Tibial nerve (tissue), 4 donors: ENCODE data around the gene AQP12B. TPM values are rescaled to one million over a fixed set of nuclear protein-coding genes. Genes with fewer than 3 reads are reported as not detected.
A peak's percentile ranks its signal among the peaks of the same experiment; 100 is the strongest.

ENCODE experiments used
- DNase-seq, 2 donors: peaks; one replicate each; pipeline ENCODE4 v3.0.0-alpha.2; 2019; ENCODE audit warnings: low spot score in 2 of 2
- H3K27ac ChIP-seq, 4 donors: fragments of 200-600 bp; sonication (generic) in 3 of 4; one replicate each; pipeline ENCODE4 v1.5.1; 2017 to 2019; ENCODE audit warnings: mild to moderate bottlenecking in 1 of 4
- H3K27me3 ChIP-seq, 2 donors: fragments of 200-600 bp; sonication (generic) in 1 of 2; one replicate each; pipeline versions ENCODE4 v1.5.1 to v1.6.0; 2017 to 2019
- H3K36me3 ChIP-seq, 3 donors: fragments of 200-600 bp; sonication (generic); one replicate each; pipeline ENCODE4 v1.5.1; 2018 to 2019
- H3K4me1 ChIP-seq, 4 donors: fragments of 200-600 bp; sonication (generic) in 3 of 4; one replicate each; pipeline ENCODE4 v1.5.1; 2017 to 2019
- H3K4me3 ChIP-seq, 4 donors: fragments of 200-600 bp; sonication (generic) in 3 of 4; one replicate each; pipeline ENCODE4 v1.5.1; 2017 to 2019; ENCODE audit warnings: mild to moderate bottlenecking in 1 of 4, moderate library complexity in 1 of 4
- H3K9me3 ChIP-seq, 4 donors: fragments of 200-600 bp; sonication (generic) in 3 of 4; one replicate each; pipeline ENCODE4 v1.5.1; 2017 to 2019
- EP300 ChIP-seq, 2 donors: sonication (generic); formaldehyde crosslinking; IDR thresholded peaks; one replicate each; pipeline ENCODE4 v1.6.1; 2017; ENCODE audit warnings: antibody characterized with exemption in 2 of 2, mild to moderate bottlenecking in 1 of 2
- POLR2A ChIP-seq, 2 donors: fragments of 450-650 bp; IDR thresholded peaks; one replicate each; pipeline ENCODE4 v1.6.1; 2017; ENCODE audit warnings: antibody characterized with exemption in 2 of 2, mild to moderate bottlenecking in 2 of 2, moderate library complexity in 2 of 2
- whole genome bisulfite sequencing, 2 donors: methylation state at CpG; one replicate each; pipeline ENCODE4 v1.1.5; 2018; 5-methylcytosine and 5-hydroxymethylcytosine counted together
- total RNA-seq, 4 donors: library from RNA; depleted of rRNA; stranded (reverse); fragments of >200 nt; gene quantifications; one replicate each; pipeline ENCODE4 v1.1.0, GENCODE V29; 2016
- TF ChIP-seq, protein P1 (sequence below), 5 experiments: fragments of 200-600 bp in 3 of 5; fragments of 450-650 bp in 2 of 5; sonication (generic) in 3 of 5; IDR thresholded peaks; one replicate each; pipeline ENCODE4 v1.5.1; 2016 to 2019; ENCODE audit warnings: antibody characterized with exemption in 5 of 5, mild to moderate bottlenecking in 3 of 5, moderate library complexity in 2 of 5

AQP12B gene
- total RNA-seq, 4 donors from 2014 or later, result 0.22 TPM; not detected in 3

DNA sequence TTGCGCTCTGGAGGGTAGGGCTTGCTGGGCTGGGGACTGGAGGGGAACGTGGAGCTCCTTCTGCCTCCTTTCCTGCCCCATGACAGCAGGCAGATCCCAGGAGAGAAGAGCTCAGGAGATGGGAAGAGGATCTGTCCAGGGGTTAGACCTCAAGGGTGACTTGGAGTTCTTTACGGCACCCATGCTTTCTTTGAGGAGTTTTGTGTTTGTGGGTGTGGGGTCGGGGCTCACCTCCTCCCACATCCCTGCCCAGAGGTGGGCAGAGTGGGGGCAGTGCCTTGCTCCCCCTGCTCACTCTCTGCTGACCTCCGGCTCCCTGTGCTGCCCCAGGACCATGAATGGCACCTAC is 53.1 kb downstream of the AQP12B start:
- peaks cover 0 to 12% (median 0%) of the 10 kb centered on the region in 3 donors for H3K36me3 ChIP-seq
- peaks cover 0 to 17% (median 0%) of the 10 kb centered on the region in 4 donors for H3K9me3 ChIP-seq
- no peak overlapping the region for H3K27ac ChIP-seq
- H3K4me1 ChIP-seq, result peaks cover 0 to 10% (median 5%) of the 10 kb centered on the region in 4 donors
- DNase-seq, result no peak
- TF ChIP-seq EP300 (IDR thresholded peaks at IDR 0.05), result no peak
- TF ChIP-seq, protein P1, sequence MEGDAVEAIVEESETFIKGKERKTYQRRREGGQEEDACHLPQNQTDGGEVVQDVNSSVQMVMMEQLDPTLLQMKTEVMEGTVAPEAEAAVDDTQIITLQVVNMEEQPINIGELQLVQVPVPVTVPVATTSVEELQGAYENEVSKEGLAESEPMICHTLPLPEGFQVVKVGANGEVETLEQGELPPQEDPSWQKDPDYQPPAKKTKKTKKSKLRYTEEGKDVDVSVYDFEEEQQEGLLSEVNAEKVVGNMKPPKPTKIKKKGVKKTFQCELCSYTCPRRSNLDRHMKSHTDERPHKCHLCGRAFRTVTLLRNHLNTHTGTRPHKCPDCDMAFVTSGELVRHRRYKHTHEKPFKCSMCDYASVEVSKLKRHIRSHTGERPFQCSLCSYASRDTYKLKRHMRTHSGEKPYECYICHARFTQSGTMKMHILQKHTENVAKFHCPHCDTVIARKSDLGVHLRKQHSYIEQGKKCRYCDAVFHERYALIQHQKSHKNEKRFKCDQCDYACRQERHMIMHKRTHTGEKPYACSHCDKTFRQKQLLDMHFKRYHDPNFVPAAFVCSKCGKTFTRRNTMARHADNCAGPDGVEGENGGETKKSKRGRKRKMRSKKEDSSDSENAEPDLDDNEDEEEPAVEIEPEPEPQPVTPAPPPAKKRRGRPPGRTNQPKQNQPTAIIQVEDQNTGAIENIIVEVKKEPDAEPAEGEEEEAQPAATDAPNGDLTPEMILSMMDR (IDR thresholded peaks at IDR 0.05), result no peak
- no peak for TF ChIP-seq POLR2A (IDR thresholded peaks at IDR 0.05)
- WGBS, 2 donors, result 68 to 76% methylated on average over 5 of the region's 5 CpGs
- no peaks in the 10 kb centered on the region for H3K27me3 ChIP-seq
- H3K4me3 ChIP-seq, result no peak overlapping the region

DNA sequence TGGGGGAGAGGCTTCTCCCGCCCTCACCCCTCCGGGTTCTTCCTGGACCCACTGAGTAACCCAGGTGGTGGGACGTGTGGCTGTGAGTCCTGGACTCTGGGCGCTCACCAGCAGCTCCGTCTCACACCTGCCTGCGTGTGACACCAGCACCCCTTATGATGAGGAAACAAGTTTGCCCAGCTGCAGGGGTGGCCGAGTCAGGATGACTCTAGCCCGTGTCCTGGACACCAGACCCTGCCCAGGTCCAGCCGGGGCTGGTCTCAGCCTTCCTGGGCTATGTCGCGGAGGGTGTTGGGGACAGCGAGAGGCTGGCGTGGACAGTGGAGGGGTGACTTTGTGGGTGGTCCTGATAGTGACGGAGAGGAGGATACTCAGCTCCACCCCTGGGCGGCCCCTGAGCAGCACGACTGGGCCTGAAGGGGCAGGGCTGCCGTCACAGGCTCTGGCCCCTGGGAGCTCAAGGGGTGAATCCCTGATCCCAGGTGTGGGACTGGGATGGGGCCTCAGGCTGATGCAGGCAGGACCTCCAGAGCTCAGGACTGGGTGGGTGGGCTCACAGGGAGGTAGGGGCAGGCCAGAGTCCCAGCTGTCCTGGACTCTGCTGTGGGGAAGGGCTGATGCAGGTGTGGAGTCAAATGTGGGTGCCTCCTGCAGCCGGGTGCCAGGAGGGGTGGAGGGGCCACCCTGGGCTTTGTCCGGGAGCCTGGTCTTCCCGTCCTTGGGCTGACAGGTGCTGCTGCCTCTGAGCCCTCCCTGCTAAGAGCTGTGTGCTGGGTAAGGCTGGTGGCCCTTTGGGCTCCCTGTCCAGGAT is 53.7 kb downstream of the AQP12B start:
- Histone ChIP-seq H3K36me3 (peaks cover 0 to 12% (median 0%) of the 10 kb centered on the region in 3 donors), H3K27me3 (no peaks in the 10 kb centered on the region), H3K9me3 (peaks cover 0 to 13% (median 0%) of the 10 kb centered on the region in 4 donors), H3K4me3 (no peak overlapping the region), H3K27ac (no peak overlapping the region), H3K4me1 (peaks cover 0 to 11% (median 5%) of the 10 kb centered on the region in 4 donors)
- TF ChIP-seq EP300 (IDR thresholded peaks at IDR 0.05) (no peak), POLR2A (IDR thresholded peaks at IDR 0.05) (no peak)
- TF ChIP-seq, protein P1 (IDR thresholded peaks at IDR 0.05), result no peak
- WGBS, 2 donors, result 53 to 78% methylated on average over 8 to 14 of the region's 20 CpGs
- no peak for DNase-seq

DNA sequence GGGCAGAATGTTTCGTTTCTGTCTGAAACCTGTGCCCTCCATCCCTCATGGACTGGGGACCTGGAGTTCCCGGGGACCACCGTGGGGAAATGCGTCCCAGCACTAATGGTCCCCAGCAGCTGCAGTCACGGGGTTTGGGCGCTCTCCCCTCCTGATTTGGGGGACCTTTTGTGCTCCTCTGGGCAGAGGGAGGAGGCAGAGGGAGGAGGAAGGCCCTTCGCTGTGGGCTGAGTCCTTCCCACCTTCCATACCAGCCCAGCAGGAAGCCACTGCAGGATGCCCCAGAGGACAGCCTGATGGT is 54.2 kb downstream of the AQP12B start:
- no peaks in the 10 kb centered on the region for H3K27me3 ChIP-seq
- no peak overlapping the region for H3K4me3 ChIP-seq
- H3K4me1 ChIP-seq, result peaks cover 0 to 11% (median 5%) of the 10 kb centered on the region in 4 donors
- peaks cover 0 to 12% (median 0%) of the 10 kb centered on the region in 3 donors for H3K36me3 ChIP-seq
- no peak for DNase-seq
- WGBS, 2 donors, result 73 to 87% methylated on average over 7 of the region's 7 CpGs
- TF ChIP-seq POLR2A (IDR thresholded peaks at IDR 0.05), result no peak
- no peak for TF ChIP-seq EP300 (IDR thresholded peaks at IDR 0.05)
- H3K27ac ChIP-seq, result no peak overlapping the region
- H3K9me3 ChIP-seq, result peaks cover 0 to 8% (median 0%) of the 10 kb centered on the region in 4 donors

DNA sequence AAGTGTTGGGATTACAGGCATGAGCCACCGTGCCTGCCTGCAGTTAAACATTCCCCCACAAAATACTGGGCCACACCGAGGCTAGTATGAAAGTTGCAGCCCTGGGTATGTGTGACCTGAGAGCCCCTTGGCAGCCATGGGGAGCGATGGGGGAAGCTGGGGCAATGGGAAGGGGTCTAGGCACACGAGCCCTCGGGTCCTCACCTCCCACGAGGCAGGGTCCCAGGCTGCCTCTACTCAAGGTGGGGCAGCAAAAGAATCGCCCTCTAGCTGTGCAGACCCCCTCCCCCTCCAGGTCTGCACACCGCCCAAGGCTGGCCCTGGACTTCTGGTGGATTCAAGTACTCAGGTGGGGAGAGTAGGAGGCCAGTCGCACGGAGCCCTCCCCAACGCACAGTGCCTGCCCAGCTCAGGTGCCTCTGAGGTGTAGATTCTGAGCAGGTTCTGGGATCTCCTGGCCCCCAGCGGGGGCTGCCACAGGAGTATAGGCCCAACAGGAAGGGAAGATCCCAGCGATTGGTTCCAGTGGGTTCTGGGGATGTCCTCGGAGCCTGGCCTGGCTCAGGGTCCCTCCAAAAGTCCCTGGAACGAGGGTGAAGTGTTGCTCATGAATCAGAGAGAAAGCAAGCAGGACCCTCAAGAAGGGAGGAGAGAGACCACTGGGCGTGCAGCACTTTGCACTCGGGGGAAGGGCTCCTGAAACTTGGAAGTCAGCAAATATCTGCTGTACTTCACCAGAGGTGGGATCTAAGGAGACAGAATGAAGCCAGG is 54.8 kb downstream of the AQP12B start:
- 85 to 92% methylated on average over 14 to 17 of the region's 17 CpGs for WGBS, 2 donors
- H3K4me3 ChIP-seq, result no peak overlapping the region
- DNase-seq, result no peak
- H3K9me3 ChIP-seq, result peaks cover 0 to 5% (median 0%) of the 10 kb centered on the region in 4 donors
- H3K4me1 ChIP-seq, result peaks cover 0 to 11% (median 5%) of the 10 kb centered on the region in 4 donors
- H3K27me3 ChIP-seq, result no peaks in the 10 kb centered on the region
- TF ChIP-seq, protein P1 (IDR thresholded peaks at IDR 0.05), result no peak
- TF ChIP-seq POLR2A (IDR thresholded peaks at IDR 0.05), result no peak
- TF ChIP-seq EP300 (IDR thresholded peaks at IDR 0.05), result no peak
- H3K27ac ChIP-seq, result no peak overlapping the region
- peaks cover 0 to 12% (median 0%) of the 10 kb centered on the region in 3 donors for H3K36me3 ChIP-seq

DNA sequence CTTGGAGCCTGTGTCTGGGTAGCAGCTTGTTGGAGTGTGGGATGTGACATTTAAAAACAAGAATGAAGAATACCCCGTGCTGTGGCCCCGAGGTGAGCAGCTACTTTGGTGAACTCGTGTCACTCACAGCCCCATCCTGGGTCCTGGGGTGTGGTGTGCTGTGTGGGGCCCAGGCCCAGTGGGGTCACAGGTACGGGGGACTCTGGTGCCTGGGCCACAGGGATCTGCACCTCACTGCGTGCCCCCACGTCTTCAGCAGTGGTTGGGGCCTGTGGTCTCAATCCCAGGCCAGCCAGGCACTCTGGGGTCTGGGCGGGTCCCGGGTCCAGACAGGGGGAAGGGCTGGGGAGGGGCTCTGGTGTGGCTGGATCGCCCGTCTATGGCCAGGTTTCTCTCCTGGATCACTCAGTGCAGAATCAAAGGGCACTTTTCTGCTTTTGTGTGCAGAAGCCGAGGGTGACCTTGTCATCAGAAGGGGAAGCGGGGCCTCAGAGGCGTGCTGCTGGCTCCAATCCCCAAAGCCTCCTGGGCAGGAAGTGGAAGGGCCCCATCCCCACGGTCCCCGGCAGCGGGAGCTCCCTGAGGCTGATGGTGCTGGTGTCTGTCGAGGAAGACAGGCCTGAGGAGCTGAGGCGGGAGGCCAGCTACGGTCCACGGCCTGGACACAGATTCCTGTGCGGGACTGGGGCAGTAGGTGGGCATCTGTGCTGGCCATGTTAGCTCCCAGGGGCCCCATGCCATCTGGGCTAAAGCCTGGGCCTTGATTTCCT is 56.0 kb downstream of the AQP12B start:
- DNase-seq, result peak in 1 of 2 donors; percentile 10
- H3K4me1 ChIP-seq, result peaks cover 0 to 13% (median 5%) of the 10 kb centered on the region in 4 donors
- peaks cover 0 to 12% (median 0%) of the 10 kb centered on the region in 3 donors for H3K36me3 ChIP-seq
- no peak overlapping the region for H3K4me3 ChIP-seq
- H3K27me3 ChIP-seq, result no peaks in the 10 kb centered on the region
- TF ChIP-seq EP300 (IDR thresholded peaks at IDR 0.05) (no peak), POLR2A (IDR thresholded peaks at IDR 0.05) (no peak)
- TF ChIP-seq, protein P1 (IDR thresholded peaks at IDR 0.05), result no peak
- peak overlapping the region in 1 of 4 donors; percentile 40 for H3K27ac ChIP-seq
- 46 to 49% methylated on average over 18 to 19 of the region's 21 CpGs for WGBS, 2 donors
- H3K9me3 ChIP-seq, result no peaks in the 10 kb centered on the region
